GM18526 (cell line): ENCODE data around the gene RASL11B.

Experiments
- POLR2A ChIP-seq: IDR thresholded peaks from 3 replicates; pipeline ENCODE4 v1.6.1; 2011; ENCODE audit not compliant: insufficient read length; ENCODE audit errors: extremely low read depth

Gene RASL11B

GRCh38 chr4:52862639-52863161, 583 bp downstream of the RASL11B start:
- TF ChIP-seq POLR2A = no peak

- no peak for TF ChIP-seq POLR2A
Observed at GRCh38 chr4:52863324-52863723, 1.2 kb downstream of the RASL11B start.

GRCh38 chr4:52864793-52865192, 2.7 kb downstream of the RASL11B start:
- no peak for TF ChIP-seq POLR2A

DNA sequence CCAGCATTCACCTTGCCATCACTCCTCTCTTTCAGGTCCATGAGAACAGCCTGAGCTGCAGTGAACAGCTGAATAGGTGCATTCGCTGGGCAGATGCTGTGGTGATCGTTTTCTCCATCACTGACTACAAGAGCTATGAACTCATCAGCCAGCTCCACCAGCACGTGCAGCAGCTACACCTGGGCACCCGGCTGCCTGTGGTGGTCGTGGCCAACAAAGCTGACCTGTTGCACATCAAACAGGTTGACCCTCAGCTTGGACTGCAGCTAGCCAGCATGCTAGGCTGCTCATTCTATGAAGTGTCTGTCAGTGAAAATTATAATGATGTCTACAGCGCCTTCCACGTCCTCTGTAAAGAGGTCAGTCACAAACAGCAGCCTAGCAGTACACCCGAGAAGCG, 3.2 kb downstream of the RASL11B start:
- TF ChIP-seq POLR2A = no peak

GRCh38 chr4:52866734-52867133, 4.6 kb downstream of the RASL11B start:
- no peak for TF ChIP-seq POLR2A

DNA sequence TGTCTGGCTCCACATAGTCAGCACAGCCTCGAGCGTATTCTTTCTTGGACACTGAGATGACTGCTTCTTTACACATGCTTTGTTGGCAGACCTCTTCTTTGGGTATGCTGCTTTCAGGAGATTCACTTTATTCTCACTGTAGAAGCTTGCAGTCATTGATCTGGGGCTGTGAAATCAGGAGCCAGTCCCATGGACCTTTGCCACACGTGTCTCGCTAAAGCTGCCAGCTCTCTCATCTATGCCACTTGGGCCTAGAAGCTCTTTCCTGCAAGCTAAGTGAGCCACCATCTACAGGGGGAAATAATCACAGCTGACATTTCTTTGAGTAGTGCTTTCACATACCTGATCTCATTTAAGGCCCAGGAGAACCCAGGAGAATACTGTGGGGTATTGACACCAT, 5.0 kb downstream of the RASL11B start:
- no peak for TF ChIP-seq POLR2A

DNA sequence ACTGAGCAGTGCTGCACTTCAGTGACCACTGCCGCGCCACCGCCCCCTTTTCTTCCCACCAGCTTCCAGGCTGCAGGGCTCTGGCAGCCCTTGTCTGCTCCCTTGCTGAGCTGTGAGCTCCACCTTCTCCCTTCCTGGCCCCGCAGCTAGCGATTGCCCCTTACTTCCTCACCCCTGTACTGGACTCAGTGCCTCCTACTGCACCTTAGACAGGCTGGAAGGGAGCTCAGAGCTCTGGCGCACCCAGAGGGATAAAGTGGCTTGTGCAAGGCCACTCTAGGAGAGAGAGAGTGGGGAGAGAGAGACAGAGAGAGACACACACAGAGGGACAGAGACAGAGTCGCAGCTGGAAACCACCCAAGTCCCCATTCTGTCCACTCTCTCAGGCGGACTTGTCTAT, 6.0 kb downstream of the RASL11B start:
- TF ChIP-seq POLR2A = no peak

GRCh38 chr4:52869196-52869595, 7.1 kb downstream of the RASL11B start:
- no peak for TF ChIP-seq POLR2A

DNA sequence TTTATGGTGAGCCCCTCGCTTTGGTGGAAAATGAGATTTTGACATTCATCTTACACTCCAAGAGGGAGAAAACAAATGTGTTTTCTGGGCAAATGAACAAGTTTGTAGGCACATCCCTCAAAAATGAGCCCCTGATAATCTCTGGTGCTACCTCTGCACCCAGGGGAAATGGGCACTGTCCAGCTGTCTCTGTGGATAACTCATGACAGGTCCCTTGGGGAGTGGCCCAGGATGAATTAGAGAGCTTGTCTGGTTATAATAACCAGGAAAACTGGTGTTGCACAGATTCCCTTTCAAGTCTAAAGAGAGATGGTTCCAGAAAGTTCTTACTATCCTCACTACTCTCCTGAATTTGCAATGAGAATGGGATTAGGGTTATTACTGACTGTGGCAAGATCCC, 7.5 kb downstream of the RASL11B start:
- TF ChIP-seq POLR2A = no peak

DNA sequence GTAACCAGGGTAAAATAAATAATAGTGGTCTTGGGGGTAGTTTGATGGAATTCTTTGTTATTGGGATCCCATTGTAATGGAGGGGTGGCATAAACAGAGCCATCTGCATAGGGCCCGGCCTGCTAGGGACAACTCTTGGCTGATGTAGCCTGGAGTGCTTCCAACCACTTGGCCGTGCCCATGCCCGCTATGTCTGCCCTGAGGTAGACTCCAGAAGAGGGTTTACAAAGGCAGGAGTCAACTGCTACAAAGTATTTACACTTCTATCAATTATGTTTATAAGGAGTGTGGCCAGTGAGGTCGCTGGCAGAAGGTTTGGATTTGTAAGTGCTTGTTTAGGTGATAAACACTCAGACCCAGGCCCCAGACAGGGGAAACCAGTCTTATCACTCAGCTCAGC, 8.1 kb downstream of the RASL11B start:
- TF ChIP-seq POLR2A = no peak

DNA sequence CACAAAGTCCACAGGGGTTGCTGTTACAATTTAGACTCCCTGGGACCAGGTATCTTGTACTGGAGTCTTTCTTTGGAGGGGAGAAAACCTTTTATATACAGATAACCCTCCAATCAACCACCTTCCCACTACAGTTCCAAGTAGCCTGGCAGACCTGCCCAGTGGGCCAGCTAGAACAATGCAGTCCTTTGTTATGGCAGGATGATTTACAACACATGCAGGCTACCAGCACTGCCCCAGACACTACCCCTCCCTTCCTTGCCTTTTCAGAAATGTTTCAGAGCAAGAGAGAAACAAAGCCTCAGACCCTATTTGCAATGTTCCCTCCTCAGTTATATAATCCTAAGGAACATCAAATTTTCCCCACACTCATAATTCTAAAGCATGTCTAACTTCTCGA, 11.1 kb downstream of the RASL11B start:
- no peak for TF ChIP-seq POLR2A

DNA sequence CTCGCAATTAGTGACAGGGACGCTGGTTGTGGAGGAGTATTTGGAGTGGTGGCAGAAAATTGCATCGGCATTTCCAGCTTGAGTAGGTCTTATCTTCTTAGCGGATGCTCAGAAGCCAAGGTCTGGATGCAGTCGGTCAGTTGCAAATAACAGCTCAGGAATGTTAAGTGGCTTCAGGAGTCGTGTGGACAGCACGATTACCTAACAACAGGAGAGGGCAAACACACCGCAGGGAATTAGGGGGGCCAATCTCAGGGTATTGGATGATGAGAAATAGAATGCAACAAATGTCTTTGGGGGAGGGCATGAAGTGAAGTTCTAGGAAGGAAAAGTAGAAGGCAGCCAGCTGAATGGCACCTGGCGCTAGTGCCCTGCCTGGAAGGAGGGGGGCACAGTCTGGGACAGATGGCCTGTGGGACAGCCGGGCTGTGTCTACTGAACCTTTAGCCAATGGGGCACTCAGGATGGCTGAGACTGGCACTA, 11.8 kb downstream of the RASL11B start:
- no peak for TF ChIP-seq POLR2A

DNA sequence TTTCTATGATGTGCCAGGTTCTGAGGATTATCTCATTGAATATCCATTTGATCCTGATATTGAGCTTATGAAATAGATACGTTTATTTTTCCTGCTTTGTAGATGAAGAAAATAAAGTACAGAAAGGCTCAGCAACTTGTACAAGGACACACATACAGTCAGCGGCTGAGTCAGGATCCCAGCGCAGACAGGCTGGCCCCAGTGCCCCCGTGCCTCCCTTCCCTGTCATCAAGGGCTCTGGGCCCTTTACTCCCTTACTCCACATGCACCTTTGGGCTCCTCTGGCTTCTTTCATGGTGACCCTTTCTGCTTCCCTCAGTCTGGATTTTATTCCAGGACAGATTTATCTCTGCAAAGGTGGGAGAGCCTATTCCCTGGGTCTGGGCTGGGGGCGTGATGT, 12.8 kb downstream of the RASL11B start:
- no peak for TF ChIP-seq POLR2A

DNA sequence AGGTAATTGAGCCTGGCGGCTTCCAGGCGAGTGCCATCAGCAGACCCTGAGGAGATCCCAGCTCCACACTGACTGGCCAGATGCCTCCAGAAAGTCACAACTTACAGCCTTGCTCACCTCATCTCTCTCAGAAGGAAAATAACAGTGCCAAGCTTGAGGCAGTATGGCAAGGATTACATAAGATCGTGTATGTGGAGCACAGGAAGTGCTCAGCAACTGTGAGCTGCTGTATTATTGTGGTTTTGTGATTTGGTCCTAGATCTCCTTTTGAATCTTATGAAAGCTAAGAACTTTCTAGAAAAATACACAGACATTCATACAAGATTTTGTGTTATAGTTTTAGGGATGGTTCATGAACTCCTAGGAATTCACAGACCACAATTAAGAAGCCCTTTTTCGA, 14.0 kb downstream of the RASL11B start:
- no peak for TF ChIP-seq POLR2A

DNA sequence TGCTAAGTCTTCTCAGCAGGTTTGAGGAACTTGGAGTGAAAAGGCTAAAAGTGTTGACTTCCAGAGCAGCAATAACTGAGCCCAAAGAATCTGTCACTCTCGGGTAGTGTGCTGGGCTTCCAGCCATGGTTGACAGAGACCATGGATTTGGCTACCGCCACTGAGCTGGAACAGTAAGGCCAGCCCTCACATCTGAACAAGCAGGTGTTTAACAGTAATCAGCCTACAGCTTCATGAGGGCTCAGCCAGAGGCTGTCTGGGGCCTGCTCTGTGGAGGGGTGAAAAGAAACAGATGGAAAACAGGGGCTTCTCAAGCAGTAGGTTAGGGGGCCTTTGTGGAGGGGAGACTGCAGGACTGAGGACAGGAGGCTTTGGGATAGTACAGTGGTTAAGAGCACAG, 14.9 kb downstream of the RASL11B start:
- TF ChIP-seq POLR2A = no peak

DNA sequence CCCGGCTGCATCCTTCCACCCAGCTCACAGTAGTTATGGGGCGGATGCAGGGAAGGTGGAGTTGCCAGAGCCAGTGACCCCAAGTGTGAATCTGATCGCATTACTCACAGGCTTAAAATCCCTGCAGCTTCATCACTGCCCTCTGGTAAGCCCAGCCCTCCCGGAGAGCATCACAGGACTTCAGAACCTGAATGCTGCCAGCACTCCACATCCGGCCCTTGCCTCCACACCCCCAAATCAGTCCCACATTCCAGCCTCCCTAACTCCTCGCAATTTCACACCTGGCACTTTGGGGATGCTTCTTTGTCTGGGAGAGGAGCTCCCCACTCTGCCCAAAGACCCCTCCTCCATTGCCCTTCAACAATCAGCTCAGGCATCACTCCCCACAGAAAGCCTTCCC, 15.6 kb downstream of the RASL11B start:
- TF ChIP-seq POLR2A = no peak

- TF ChIP-seq POLR2A = no peak
Observed at GRCh38 chr4:52879471-52879870, 17.4 kb downstream of the RASL11B start.

DNA sequence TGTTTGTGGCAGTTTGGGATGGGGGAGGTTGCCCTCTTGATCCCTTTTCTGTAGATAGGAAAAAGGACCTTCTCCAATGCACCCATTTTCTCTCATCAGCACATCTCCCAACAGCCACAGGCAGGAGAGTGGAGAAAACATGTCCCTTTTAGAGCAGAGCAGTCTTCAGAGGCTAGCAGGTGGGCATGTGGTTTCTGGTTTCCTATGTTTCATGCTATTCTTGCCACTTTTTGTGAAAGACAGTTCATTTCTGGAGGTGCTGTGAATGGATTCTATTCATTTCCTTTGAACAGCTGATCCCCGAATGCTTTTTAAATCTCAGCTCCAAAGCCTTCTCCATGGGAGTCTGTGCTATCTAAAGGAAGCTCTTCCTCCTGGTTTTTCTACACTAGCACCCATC, 18.9 kb downstream of the RASL11B start:
- no peak for TF ChIP-seq POLR2A
